ENCODE data around the gene EZH2. TPM values are rescaled to one million over a fixed set of nuclear protein-coding genes. Genes with fewer than 3 reads are reported as not detected.

Gene EZH2
- total RNA-seq, 1 donor from 2014 or later, result 105 TPM

DNA sequence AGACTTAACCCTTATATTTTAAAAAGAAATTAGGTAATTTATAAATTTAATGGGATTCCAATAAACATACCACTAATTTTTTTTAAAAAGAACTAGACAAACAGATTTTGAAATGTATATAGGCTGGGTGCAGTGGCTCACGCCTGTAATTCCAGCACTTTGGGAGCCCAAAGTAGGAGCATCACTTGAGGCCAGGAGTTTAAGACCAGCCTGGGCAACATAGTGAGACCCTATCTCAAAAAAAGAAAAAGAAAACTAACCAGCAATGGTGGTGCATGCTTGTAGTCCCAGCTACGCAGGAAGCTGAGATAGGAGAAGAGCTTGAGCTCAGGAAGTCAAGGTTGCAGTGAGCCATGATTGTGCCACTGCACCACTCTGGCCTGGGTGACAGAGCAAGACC, 62.7 kb downstream of the EZH2 start:
- no peaks in the 10 kb centered on the region for H3K9me3 Mint-ChIP-seq
- peaks cover 8% of the 10 kb centered on the region for H3K36me3 Mint-ChIP-seq (ENCODE audit: low read depth)
- no peak overlapping the region for H3K27ac Mint-ChIP-seq (ENCODE audit: unreplicated experiment)
- TF ChIP-seq, protein P1, sequence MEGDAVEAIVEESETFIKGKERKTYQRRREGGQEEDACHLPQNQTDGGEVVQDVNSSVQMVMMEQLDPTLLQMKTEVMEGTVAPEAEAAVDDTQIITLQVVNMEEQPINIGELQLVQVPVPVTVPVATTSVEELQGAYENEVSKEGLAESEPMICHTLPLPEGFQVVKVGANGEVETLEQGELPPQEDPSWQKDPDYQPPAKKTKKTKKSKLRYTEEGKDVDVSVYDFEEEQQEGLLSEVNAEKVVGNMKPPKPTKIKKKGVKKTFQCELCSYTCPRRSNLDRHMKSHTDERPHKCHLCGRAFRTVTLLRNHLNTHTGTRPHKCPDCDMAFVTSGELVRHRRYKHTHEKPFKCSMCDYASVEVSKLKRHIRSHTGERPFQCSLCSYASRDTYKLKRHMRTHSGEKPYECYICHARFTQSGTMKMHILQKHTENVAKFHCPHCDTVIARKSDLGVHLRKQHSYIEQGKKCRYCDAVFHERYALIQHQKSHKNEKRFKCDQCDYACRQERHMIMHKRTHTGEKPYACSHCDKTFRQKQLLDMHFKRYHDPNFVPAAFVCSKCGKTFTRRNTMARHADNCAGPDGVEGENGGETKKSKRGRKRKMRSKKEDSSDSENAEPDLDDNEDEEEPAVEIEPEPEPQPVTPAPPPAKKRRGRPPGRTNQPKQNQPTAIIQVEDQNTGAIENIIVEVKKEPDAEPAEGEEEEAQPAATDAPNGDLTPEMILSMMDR (conservative IDR thresholded peaks at IDR 0.05), result no peak
- H3K4me3 Mint-ChIP-seq, result no peak overlapping the region
- H3K27me3 Mint-ChIP-seq (ENCODE audit: low read depth), result no peaks in the 10 kb centered on the region
- H3K4me1 Mint-ChIP-seq, result no peaks in the 10 kb centered on the region
- DNase-seq (ENCODE audit: low read depth, low spot score), result no peak

DNA sequence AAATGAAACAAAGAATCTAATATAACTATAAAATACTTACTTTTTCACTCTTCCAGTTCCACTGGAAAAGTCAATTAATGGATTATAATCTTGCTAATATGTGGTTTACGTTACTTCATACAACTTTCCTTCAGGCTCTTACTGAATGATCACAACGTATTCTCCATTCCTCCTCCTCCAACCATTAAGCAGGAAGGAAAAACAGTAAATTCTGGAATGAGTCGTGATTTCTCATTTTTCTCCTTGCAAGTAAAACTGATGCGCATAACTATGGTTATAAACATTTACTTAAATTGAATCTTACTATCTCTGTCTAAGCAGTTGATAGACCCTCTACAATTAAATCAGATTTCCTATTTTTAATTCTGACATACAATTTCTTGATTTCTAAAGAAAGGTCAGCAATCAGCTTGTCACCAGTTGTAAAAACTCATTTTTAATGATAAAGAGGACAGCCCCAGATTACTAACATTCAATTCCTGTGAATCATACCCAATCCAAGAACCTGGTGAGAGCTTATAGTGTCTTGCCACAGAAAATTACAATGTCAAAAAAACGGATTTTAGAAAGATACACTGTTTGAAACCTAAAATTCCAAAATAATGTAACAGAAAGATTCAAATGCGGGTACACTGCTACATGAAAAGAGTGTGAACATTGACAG, 64.3 kb downstream of the EZH2 start:
- no peak overlapping the region for H3K4me3 Mint-ChIP-seq
- H3K36me3 Mint-ChIP-seq (ENCODE audit: low read depth), result peaks cover 3% of the 10 kb centered on the region
- no peak for DNase-seq (ENCODE audit: low read depth, low spot score)
- H3K27me3 Mint-ChIP-seq (ENCODE audit: low read depth), result no peaks in the 10 kb centered on the region
- H3K4me1 Mint-ChIP-seq, result no peaks in the 10 kb centered on the region
- H3K27ac Mint-ChIP-seq (ENCODE audit: unreplicated experiment), result no peak overlapping the region
- TF ChIP-seq, protein P1 (conservative IDR thresholded peaks at IDR 0.05), result no peak
- H3K9me3 Mint-ChIP-seq, result no peaks in the 10 kb centered on the region

DNA sequence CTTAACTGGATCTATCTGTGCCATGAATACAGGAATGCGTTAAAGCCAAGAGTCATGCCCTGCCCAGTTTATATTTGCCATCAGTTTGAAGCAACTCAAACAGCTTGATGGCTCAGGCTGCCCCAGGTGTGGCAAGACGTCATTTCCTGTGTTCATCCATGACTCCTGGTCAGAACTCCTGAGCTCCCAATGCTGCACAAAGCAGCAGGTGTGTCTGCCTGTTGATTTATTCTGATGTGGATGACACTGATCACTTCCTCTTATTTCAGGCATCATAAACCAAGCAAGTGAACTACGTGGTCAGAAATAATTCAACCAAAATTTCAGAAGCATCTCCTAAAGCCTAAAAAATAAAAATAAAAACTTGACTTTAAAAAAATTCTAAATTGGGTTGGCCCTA, 68.5 kb downstream of the EZH2 start:
- Mint-ChIP-seq H3K27me3 (ENCODE audit: low read depth) (no peaks in the 10 kb centered on the region), H3K9me3 (no peaks in the 10 kb centered on the region), H3K4me1 (no peaks in the 10 kb centered on the region), H3K36me3 (ENCODE audit: low read depth) (peaks cover 12% of the 10 kb centered on the region), H3K27ac (ENCODE audit: unreplicated experiment) (no peak overlapping the region), H3K4me3 (no peak overlapping the region)
- DNase-seq (ENCODE audit: low read depth, low spot score), result no peak
- TF ChIP-seq, protein P1 (conservative IDR thresholded peaks at IDR 0.05), result no peak

- Mint-ChIP-seq H3K27ac (ENCODE audit: unreplicated experiment) (no peak overlapping the region), H3K9me3 (no peaks in the 10 kb centered on the region), H3K4me3 (no peak overlapping the region), H3K36me3 (ENCODE audit: low read depth) (peaks cover 15% of the 10 kb centered on the region), H3K27me3 (ENCODE audit: low read depth) (no peaks in the 10 kb centered on the region), H3K4me1 (peaks cover 5% of the 10 kb centered on the region)
- DNase-seq (ENCODE audit: low read depth, low spot score), result no peak
- TF ChIP-seq, protein P1 (conservative IDR thresholded peaks at IDR 0.05), result no peak
Measured at GRCh38 chr7:148814922-148815559, 69.0 kb downstream of the EZH2 start.

DNA sequence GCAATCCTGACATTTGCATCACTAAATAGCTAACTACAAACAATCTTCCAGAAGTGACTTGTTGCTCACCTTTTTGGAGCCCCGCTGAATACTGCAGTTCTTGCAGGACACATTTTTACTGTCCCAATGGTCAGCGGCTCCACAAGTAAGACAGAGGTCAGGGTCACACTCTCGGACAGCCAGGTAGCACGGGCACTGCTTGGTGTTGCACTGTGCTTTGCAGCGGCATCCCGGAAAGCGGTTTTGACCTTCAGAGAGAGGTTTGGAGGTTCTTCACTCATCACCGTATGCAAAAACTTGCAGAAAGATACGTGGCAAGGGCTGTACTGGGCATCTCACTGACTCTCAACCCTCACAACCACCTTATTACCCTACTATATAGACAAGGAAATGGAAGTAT, 70.2 kb downstream of the EZH2 start:
- Mint-ChIP-seq H3K36me3 (ENCODE audit: low read depth) (peaks cover 21% of the 10 kb centered on the region), H3K27me3 (ENCODE audit: low read depth) (no peaks in the 10 kb centered on the region), H3K27ac (ENCODE audit: unreplicated experiment) (no peak overlapping the region), H3K4me1 (peaks cover 13% of the 10 kb centered on the region), H3K4me3 (no peak overlapping the region), H3K9me3 (no peaks in the 10 kb centered on the region)
- TF ChIP-seq, protein P1 (conservative IDR thresholded peaks at IDR 0.05), result no peak
- no peak for DNase-seq (ENCODE audit: low read depth, low spot score)
